Measurements from ENCODE around the gene GALM. TPM values are rescaled to one million over a fixed set of nuclear protein-coding genes. Genes with fewer than 3 reads are reported as not detected.

Gene GALM
- total RNA-seq, 1 experiment from 2014 or later: 22.7 TPM

GRCh38 chr2:38691994-38692393, 26.1 kb downstream of the GALM start:
- Histone ChIP-seq H2AFZ (ENCODE audit: low read length) (no peak overlapping the region), H3K9ac (ENCODE audit: low read length) (peak overlapping the region; percentile 34; the same call in 1 of the 2 replicates), H3K79me2 (ENCODE audit: low read length) (0 out of 2 replicates have a peak, but pooled peaks cover 2% of the 10 kb centered on the region), H3K9me3 (ENCODE audit: low read length) (no peaks in the 10 kb centered on the region), H3K27ac (ENCODE audit: low read length) (peak overlapping the region; percentile 96), H3K27me3 (ENCODE audit: low read length) (no peaks in the 10 kb centered on the region), H3F3A (ENCODE audit: low read length, unreplicated experiment) (peaks cover 21% of the 10 kb centered on the region), H4K20me1 (ENCODE audit: low read length) (no peaks in the 10 kb centered on the region), H3K9me2 (replicated peaks; ENCODE audit: low read length) (no peaks in the 10 kb centered on the region), H3K4me3 (ENCODE audit: low read length) (0 out of 2 replicates have a peak overlapping the region, but pooled peaks have one; percentile 8), H3K36me3 (ENCODE audit: low read depth, low read length) (no peaks in the 10 kb centered on the region), H3K4me2 (ENCODE audit: low read length) (peak overlapping the region; percentile 67), H3K4me1 (ENCODE audit: insufficient read depth, low read length) (peaks cover 48% of the 10 kb centered on the region)
- no peak for TF ChIP-seq EZH2phosphoT487 (IDR thresholded peaks at IDR 0.05; ENCODE audit: borderline replicate concordance, low read length)
- no peak for TF ChIP-seq CTCF (conservative IDR thresholded peaks at IDR 0.05; ENCODE audit: low read depth, low read length)
- no peak for TF ChIP-seq EZH2 (IDR thresholded peaks at IDR 0.05; ENCODE audit: low read length, unreplicated experiment)
- CTCF ChIA-PET: interaction anchor here (0.5 kb wide), 2 partner anchors 20 to 222 kb away, joined by 3 to 6 read pairs; no protein-coding TSS in a partner anchor
- peak; percentile 43 for DNase-seq
- POLR2A ChIA-PET (ENCODE audit: unreplicated experiment): interaction anchor here (0.6 to 1.6 kb wide), 2 partner anchors 58 to 59 kb away, joined by 3 to 17 read pairs; partner anchors contain the start of gene SRSF7
- no peak for ATAC-seq
- intact Hi-C loops (cut with micrococcal nuclease): loop anchor here (1.0 to 2.0 kb wide), 2 partner anchors 25 to 28 kb away; partner anchors contain the start of gene GALM
- no TSS peak for BruUV-seq (replicated peaks)

DNA sequence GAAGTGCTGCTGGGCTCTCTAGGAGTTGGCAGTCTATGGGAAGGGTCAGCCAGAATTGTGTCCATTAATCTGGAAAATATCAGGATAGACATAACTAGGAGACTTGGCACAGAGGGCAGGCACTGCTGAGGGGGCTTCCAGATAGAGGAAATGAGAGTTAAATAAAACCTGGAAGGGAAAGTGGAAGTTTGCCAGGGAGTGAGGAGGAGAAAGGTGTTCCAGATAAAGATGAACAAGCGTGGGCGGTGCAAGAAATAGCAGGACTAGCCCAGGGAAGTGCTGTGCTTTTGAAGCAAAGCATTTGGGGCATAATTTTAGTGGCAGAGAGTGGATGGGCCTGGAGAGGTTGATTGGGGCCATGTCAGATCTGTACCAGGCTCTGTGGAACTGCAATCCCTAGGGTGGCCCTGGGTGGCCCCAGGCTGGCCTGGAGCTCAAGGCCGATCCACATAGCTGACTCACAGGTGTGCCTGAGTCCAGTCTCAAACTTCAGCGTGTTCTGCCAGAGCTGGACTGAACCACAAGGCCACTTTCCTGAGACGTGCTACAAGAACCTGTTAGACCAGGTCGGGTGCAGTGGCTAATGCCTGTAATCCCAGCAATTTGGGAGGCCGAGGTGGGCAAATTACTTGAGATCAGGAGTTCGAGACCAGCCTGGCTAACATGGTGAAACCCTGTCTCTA, 26.9 kb downstream of the GALM start:
- ATAC-seq: peak; percentile 48
- Histone ChIP-seq H2AFZ (ENCODE audit: low read length) (no peak overlapping the region), H3F3A (ENCODE audit: low read length, unreplicated experiment) (peaks cover 21% of the 10 kb centered on the region), H3K79me2 (ENCODE audit: low read length) (no peaks in the 10 kb centered on the region), H3K9me3 (ENCODE audit: low read length) (no peaks in the 10 kb centered on the region), H3K36me3 (ENCODE audit: low read depth, low read length) (no peaks in the 10 kb centered on the region), H3K27me3 (ENCODE audit: low read length) (no peaks in the 10 kb centered on the region), H4K20me1 (ENCODE audit: low read length) (no peaks in the 10 kb centered on the region), H3K27ac (ENCODE audit: low read length) (peak overlapping the region; percentile 96), H3K9ac (ENCODE audit: low read length) (peak overlapping the region; percentile 7; the same call in 1 of the 2 replicates), H3K4me2 (ENCODE audit: low read length) (peak overlapping the region; percentile 67), H3K4me3 (ENCODE audit: low read length) (no peak overlapping the region), H3K4me1 (ENCODE audit: insufficient read depth, low read length) (peaks cover 48% of the 10 kb centered on the region), H3K9me2 (replicated peaks; ENCODE audit: low read length) (no peaks in the 10 kb centered on the region)
- intact Hi-C loops (cut with micrococcal nuclease): no loop called here
- no peak for TF ChIP-seq EZH2 (IDR thresholded peaks at IDR 0.05; ENCODE audit: low read length, unreplicated experiment)
- no peak for TF ChIP-seq EZH2phosphoT487 (IDR thresholded peaks at IDR 0.05; ENCODE audit: borderline replicate concordance, low read length)
- TF ChIP-seq CTCF (conservative IDR thresholded peaks at IDR 0.05; ENCODE audit: low read depth, low read length): no peak
- ChIA-PET POLR2A (ENCODE audit: unreplicated experiment) (no interaction called here), CTCF (no interaction called here)
- DNase-seq: peak; percentile 89
- no TSS peak for BruUV-seq (replicated peaks)

All from PC-3 (cell line).